ENCODE data around the gene CD5L.

CD5L gene

GRCh38 chr1:157841708-157842107, at the start of gene CD5L:
Gene CD5L (minus strand): TSS chr1:157841808. CDS start chr1:157841701, 107 bp downstream.
- DNase-seq (ENCODE audit: low spot score), result no peak

GRCh38 chr1:157882580-157882979, 41.0 kb upstream of the CD5L start:
- DNase-seq (ENCODE audit: low spot score), result no peak

- no peak for DNase-seq (ENCODE audit: low spot score)
Observed at GRCh38 chr1:157880621-157881020, 39.0 kb upstream of the CD5L start.

- DNase-seq (ENCODE audit: low spot score), result no peak
Observed at GRCh38 chr1:157878059-157878458, 36.5 kb upstream of the CD5L start.

GRCh38 chr1:157870490-157870889, 28.9 kb upstream of the CD5L start:
- DNase-seq (ENCODE audit: low spot score), result no peak

- DNase-seq (ENCODE audit: low spot score), result no peak
Observed at GRCh38 chr1:157868654-157869053, 27.0 kb upstream of the CD5L start.

- no peak for DNase-seq (ENCODE audit: low spot score)
Observed at GRCh38 chr1:157862114-157863070, 20.8 kb upstream of the CD5L start.

GRCh38 chr1:157856538-157856937, 14.9 kb upstream of the CD5L start:
- no peak for DNase-seq (ENCODE audit: low spot score)

- DNase-seq (ENCODE audit: low spot score), result no peak
Observed at GRCh38 chr1:157852476-157852875, 10.9 kb upstream of the CD5L start.

GRCh38 chr1:157849229-157849875, 7.7 kb upstream of the CD5L start:
- DNase-seq (ENCODE audit: low spot score), result no peak

- no peak for DNase-seq (ENCODE audit: low spot score)
Observed at GRCh38 chr1:157844089-157844830, 2.7 kb upstream of the CD5L start.

- no peak for DNase-seq (ENCODE audit: low spot score)
Observed at GRCh38 chr1:157842939-157843338, 1.3 kb upstream of the CD5L start.

GRCh38 chr1:157838966-157839365, 2.6 kb downstream of the CD5L start:
- DNase-seq (ENCODE audit: low spot score), result no peak

GRCh38 chr1:157834430-157834829, 7.2 kb downstream of the CD5L start:
- DNase-seq (ENCODE audit: low spot score), result no peak

- DNase-seq (ENCODE audit: low spot score), result no peak
Observed at GRCh38 chr1:157833145-157833544, 8.5 kb downstream of the CD5L start.

- DNase-seq (ENCODE audit: low spot score), result no peak
Observed at GRCh38 chr1:157831968-157832626, 9.5 kb downstream of the CD5L start.

- no peak for DNase-seq (ENCODE audit: low spot score)
Observed at GRCh38 chr1:157830887-157831286, 10.7 kb downstream of the CD5L start.

GRCh38 chr1:157829711-157830110, 11.9 kb downstream of the CD5L start:
- no peak for DNase-seq (ENCODE audit: low spot score)

- DNase-seq (ENCODE audit: low spot score), result no peak
Observed at GRCh38 chr1:157829210-157829609, 12.4 kb downstream of the CD5L start.

GRCh38 chr1:157820299-157820698, 21.3 kb downstream of the CD5L start:
- DNase-seq (ENCODE audit: low spot score), result no peak

- no peak for DNase-seq (ENCODE audit: low spot score)
Observed at GRCh38 chr1:157819896-157820295, 21.7 kb downstream of the CD5L start, which contains the start of gene FCRL1. Gene FCRL1 (minus strand): TSS chr1:157820120. CDS start chr1:157820037, 83 bp downstream.

GRCh38 chr1:157819215-157819614, 22.4 kb downstream of the CD5L start:
- no peak for DNase-seq (ENCODE audit: low spot score)
